Right lobe of liver (tissue), 4 donors: ENCODE data around the gene GGCT.

Source experiments
- POLR2A ChIP-seq: fragments of 450-650 bp; IDR thresholded peaks from one replicate; pipeline ENCODE4 v1.6.1; 2017; ENCODE audit warnings: antibody characterized with exemption, mild to moderate bottlenecking
- TF ChIP-seq, protein P1 (sequence below), 4 donors: fragments of 200-600 bp in 3 of 4; fragments of 450-650 bp in 1 of 4; IDR thresholded peaks; one replicate each; pipeline versions ENCODE4 v1.5.1 to v1.8.0; 2016 to 2022; ENCODE audit warnings: antibody characterized with exemption in 4 of 4, mild to moderate bottlenecking in 2 of 4
- donor health status: DM: no; HTN: no; CAD: no.
- donor health status: DM: no; HTN: no; CAD: no.
- donor health status: DM: no; HTN: yes; CAD: no.

DNA sequence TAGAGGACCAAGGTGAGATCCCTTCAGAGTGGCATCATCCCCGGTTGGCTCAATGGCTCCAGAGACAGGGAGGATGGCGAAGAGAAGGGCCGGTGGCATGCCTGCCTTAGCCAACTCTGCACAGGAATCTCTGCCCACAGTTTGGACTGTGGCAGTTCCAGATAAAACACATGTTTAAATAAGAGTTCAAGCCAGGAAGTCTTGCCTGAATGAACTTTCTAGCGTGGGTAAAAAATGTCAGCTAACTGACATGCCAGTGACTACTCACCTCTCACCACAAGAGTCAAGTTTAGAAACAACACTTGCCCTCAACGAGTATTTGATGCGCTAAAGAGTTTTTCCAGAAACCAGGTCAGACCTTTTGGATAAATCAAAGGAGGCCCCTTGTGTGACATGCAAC, 29.0 kb downstream of the GGCT start:
- TF ChIP-seq, protein P1, sequence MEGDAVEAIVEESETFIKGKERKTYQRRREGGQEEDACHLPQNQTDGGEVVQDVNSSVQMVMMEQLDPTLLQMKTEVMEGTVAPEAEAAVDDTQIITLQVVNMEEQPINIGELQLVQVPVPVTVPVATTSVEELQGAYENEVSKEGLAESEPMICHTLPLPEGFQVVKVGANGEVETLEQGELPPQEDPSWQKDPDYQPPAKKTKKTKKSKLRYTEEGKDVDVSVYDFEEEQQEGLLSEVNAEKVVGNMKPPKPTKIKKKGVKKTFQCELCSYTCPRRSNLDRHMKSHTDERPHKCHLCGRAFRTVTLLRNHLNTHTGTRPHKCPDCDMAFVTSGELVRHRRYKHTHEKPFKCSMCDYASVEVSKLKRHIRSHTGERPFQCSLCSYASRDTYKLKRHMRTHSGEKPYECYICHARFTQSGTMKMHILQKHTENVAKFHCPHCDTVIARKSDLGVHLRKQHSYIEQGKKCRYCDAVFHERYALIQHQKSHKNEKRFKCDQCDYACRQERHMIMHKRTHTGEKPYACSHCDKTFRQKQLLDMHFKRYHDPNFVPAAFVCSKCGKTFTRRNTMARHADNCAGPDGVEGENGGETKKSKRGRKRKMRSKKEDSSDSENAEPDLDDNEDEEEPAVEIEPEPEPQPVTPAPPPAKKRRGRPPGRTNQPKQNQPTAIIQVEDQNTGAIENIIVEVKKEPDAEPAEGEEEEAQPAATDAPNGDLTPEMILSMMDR (IDR thresholded peaks at IDR 0.05) = no peak
- no peak for TF ChIP-seq POLR2A
